NCI-H82 (cell line): ENCODE measurements around the gene SRPK1.
"Not testable (repeated sequence)": the region's sequence is repeated elsewhere in the genome, so short reads cannot be mapped to it uniquely, and the experiment has no call there.

Experiments used
- DNase-seq: peaks from one replicate; lab custom pipeline; 2025; lab: John Stamatoyannopoulos, UW

The SRPK1 gene

GRCh38 chr6:35920793-35921732 lies at the start of gene SRPK1:
Gene SRPK1, minus strand, starts transcription at chr6:35921098. Its CDS starts 42 bp downstream, at chr6:35921056.
- DNase-seq, result peak; percentile 95

- DNase-seq, result no peak
These were observed 49.3 kb upstream of the SRPK1 start for GRCh38 chr6:35970181-35970580.

- DNase-seq, result no peak
These were observed 48.7 kb upstream of the SRPK1 start for GRCh38 chr6:35969646-35970045.

GRCh38 chr6:35968821-35969220 lies 47.9 kb upstream of the SRPK1 start:
- no peak for DNase-seq

- DNase-seq, result no peak
These were observed 46.3 kb upstream of the SRPK1 start for GRCh38 chr6:35967076-35967774.

GRCh38 chr6:35962779-35963560 lies 42.1 kb upstream of the SRPK1 start:
- no peak for DNase-seq

- DNase-seq, result no peak
These were observed 39.3 kb upstream of the SRPK1 start for GRCh38 chr6:35960187-35960586.

- DNase-seq, result no peak
These were observed 35.1 kb upstream of the SRPK1 start for GRCh38 chr6:35955970-35956369.

GRCh38 chr6:35955521-35955920 lies 34.6 kb upstream of the SRPK1 start:
- DNase-seq, result no peak

- DNase-seq, result no peak
These were observed 34.2 kb upstream of the SRPK1 start for GRCh38 chr6:35955071-35955470.

- no peak for DNase-seq
These were observed 33.4 kb upstream of the SRPK1 start for GRCh38 chr6:35954333-35954732.

- peak; percentile 92 for DNase-seq
These were observed 27.8 kb upstream of the SRPK1 start for GRCh38 chr6:35948725-35949124.

GRCh38 chr6:35945650-35946025 lies 24.7 kb upstream of the SRPK1 start:
- no peak for DNase-seq

GRCh38 chr6:35943390-35943789 lies 22.5 kb upstream of the SRPK1 start:
- peak; percentile 36 for DNase-seq

GRCh38 chr6:35942355-35942754 lies 21.5 kb upstream of the SRPK1 start:
- DNase-seq, result no peak

GRCh38 chr6:35941170-35941569 lies 20.3 kb upstream of the SRPK1 start:
- not testable (repeated sequence) for DNase-seq

GRCh38 chr6:35940014-35940413 lies 19.1 kb upstream of the SRPK1 start:
- DNase-seq, result not testable (repeated sequence)

GRCh38 chr6:35939259-35939658 lies 18.4 kb upstream of the SRPK1 start:
- not testable (repeated sequence) for DNase-seq

- DNase-seq, result no peak
These were observed 15.9 kb upstream of the SRPK1 start for GRCh38 chr6:35936681-35937359.

GRCh38 chr6:35935469-35935868 lies 14.6 kb upstream of the SRPK1 start:
- no peak for DNase-seq

GRCh38 chr6:35933844-35934243 lies 12.9 kb upstream of the SRPK1 start:
- no peak for DNase-seq

- not testable (repeated sequence) for DNase-seq
These were observed 11.0 kb upstream of the SRPK1 start for GRCh38 chr6:35931873-35932272.
